WERI-Rb-1 (cell line): Measurements from ENCODE around the gene TRAF3.
A peak's percentile ranks its signal among the peaks of the same experiment; 100 is the strongest.

ENCODE experiments used
- DNase-seq: peaks from one replicate; pipeline ENCODE4 v3.0.0-alpha.2; 2020
- H3K27ac ChIP-seq: fragments of 250-450 bp; sonication (Bioruptor Pico); 2 replicates; pipeline ENCODE4 v1.5.1; 2020; ENCODE audit warnings: mild to moderate bottlenecking, moderate library complexity
- H3K27me3 ChIP-seq: fragments of 250-450 bp; sonication (Bioruptor Pico); 2 replicates; pipeline ENCODE4 v1.5.1; 2021; ENCODE audit warnings: mild to moderate bottlenecking, low read depth, moderate library complexity; ENCODE audit not compliant: insufficient read depth, severe bottlenecking
- H3K36me3 ChIP-seq: fragments of 250-450 bp; sonication (Bioruptor Pico); 2 replicates; pipeline ENCODE4 v1.5.1; 2020; ENCODE audit warnings: mild to moderate bottlenecking, moderate library complexity
- H3K4me3 ChIP-seq: 2 replicates; pipeline ENCODE4 v1.5.1; 2011; ENCODE audit warnings: low read depth, mild to moderate bottlenecking, control low read depth, low read length
- H3K9me3 ChIP-seq: fragments of 250-450 bp; sonication (Bioruptor Pico); 2 replicates; pipeline ENCODE4 v1.5.1; 2021; ENCODE audit warnings: mild to moderate bottlenecking, moderate library complexity; ENCODE audit not compliant: severe bottlenecking
- TF ChIP-seq, protein P1 (sequence below): IDR thresholded peaks from 2 replicates; pipeline ENCODE4 v1.5.1; 2011; ENCODE audit warnings: low read depth, mild to moderate bottlenecking, control low read depth, inconsistent platforms, low read length

TRAF3 gene, protein sequence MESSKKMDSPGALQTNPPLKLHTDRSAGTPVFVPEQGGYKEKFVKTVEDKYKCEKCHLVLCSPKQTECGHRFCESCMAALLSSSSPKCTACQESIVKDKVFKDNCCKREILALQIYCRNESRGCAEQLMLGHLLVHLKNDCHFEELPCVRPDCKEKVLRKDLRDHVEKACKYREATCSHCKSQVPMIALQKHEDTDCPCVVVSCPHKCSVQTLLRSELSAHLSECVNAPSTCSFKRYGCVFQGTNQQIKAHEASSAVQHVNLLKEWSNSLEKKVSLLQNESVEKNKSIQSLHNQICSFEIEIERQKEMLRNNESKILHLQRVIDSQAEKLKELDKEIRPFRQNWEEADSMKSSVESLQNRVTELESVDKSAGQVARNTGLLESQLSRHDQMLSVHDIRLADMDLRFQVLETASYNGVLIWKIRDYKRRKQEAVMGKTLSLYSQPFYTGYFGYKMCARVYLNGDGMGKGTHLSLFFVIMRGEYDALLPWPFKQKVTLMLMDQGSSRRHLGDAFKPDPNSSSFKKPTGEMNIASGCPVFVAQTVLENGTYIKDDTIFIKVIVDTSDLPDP

DNA sequence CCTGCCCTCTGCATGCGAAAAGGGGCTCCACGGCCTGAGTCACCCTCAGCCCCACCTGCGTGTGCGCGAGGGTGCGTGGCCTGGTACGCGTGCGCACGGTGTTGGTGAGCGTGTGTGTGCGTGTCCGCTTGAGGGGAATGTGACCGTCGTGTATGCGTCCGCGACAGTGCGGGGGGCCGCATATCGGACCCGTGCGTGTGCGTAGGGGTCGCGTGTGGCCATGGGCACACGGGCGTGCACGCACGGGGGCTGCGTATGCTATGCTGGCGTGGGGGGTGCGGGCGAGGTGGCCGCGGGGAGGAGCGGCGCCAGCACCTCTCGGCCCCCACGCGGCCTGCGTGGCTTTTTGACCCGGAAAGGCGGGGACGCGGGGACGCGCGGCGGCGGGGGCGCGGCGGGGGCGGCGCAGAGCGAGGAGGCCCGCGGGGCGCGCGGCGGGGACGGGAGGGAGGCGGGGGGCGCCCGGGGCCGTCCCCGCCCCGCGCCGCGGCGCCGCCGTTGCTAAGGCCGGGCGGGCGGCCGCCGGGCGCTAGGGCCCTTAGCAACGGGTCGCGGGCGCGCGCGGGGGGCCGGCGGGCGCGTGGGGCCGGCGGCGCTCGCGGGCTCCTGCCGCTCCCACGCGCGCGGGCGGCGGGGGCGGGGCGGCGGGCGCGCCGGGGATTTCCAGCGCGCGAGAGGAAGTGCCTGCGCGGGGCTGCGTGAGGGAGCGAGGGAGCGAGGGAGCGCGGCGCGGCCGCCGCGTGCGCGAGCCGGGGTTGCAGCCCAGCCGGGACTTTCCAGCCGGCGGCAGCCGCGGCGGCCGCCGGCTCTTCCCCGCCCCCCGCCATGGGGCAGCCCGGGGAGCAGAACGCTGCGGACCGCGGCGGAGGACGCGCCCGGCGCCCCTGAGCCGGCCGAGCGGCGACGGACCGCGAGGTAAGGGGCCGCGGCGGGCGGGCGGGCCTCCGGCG is at the start of gene TRAF3:
TSS of gene TRAF3 (plus strand) at position 689 of the 950 bp plus-strand sequence. CDS start 92,753 bp downstream, outside the sequence.
- H3K4me3 ChIP-seq: peak within 1 kb of the TSS; percentile 87
- peak within 1 kb of the TSS; percentile 48 for H3K27ac ChIP-seq
- H3K9me3 ChIP-seq: no peaks in the 10 kb centered on the region
- TF ChIP-seq, protein P1, sequence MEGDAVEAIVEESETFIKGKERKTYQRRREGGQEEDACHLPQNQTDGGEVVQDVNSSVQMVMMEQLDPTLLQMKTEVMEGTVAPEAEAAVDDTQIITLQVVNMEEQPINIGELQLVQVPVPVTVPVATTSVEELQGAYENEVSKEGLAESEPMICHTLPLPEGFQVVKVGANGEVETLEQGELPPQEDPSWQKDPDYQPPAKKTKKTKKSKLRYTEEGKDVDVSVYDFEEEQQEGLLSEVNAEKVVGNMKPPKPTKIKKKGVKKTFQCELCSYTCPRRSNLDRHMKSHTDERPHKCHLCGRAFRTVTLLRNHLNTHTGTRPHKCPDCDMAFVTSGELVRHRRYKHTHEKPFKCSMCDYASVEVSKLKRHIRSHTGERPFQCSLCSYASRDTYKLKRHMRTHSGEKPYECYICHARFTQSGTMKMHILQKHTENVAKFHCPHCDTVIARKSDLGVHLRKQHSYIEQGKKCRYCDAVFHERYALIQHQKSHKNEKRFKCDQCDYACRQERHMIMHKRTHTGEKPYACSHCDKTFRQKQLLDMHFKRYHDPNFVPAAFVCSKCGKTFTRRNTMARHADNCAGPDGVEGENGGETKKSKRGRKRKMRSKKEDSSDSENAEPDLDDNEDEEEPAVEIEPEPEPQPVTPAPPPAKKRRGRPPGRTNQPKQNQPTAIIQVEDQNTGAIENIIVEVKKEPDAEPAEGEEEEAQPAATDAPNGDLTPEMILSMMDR: no peak
- H3K27me3 ChIP-seq: no peaks in the 10 kb centered on the region
- H3K36me3 ChIP-seq: no peaks in the 10 kb centered on the region
- DNase-seq: peak; percentile 41

DNA sequence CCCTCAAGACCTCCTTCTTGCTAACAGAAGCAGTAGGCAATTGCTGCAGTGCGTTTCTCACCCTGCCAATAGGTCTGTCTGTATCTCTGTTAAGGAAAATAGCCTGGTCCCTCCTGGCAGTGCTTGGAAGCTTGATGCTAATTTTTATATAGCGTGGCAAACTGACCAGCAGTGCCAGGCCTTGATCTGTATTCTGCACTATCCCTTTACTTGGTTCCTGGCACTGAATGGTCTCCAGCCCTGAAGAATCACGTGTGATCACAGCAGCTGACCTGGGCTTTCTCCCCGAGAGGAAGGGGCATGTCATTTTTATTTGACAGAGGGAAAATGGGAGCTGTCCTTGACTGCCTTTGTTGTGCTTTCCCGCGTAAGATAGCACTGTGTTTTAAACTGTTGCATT is 48.7 kb upstream of the TRAF3 start:
- H3K27me3 ChIP-seq: no peaks in the 10 kb centered on the region
- no peak overlapping the region for H3K4me3 ChIP-seq
- TF ChIP-seq, protein P1: no peak
- H3K27ac ChIP-seq: no peak overlapping the region
- no peak for DNase-seq
- H3K36me3 ChIP-seq: peaks cover 30% of the 10 kb centered on the region
- H3K9me3 ChIP-seq: no peaks in the 10 kb centered on the region

DNA sequence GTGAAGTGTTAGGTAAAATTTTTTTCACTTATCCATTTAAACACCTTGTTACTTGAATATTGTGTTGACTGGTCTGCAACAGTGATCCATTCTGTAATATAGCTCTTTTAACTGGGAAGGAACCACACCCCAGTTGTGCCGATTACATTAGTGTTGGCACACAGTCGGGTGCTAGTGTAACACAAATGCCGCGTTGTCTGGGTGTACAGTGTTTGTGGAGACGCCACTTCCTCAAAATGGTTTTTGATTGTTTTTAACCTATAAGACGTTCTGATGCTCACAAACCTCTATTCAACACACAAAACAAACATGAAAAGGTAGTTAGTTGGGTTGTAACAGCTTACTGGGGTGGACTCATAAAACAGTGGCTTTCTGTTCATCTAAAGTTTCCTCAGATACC is 48.0 kb upstream of the TRAF3 start:
- Histone ChIP-seq H3K4me3 (no peak overlapping the region), H3K27ac (no peak overlapping the region), H3K9me3 (no peaks in the 10 kb centered on the region), H3K36me3 (peaks cover 26% of the 10 kb centered on the region), H3K27me3 (no peaks in the 10 kb centered on the region)
- TF ChIP-seq, protein P1: no peak
- DNase-seq: no peak

DNA sequence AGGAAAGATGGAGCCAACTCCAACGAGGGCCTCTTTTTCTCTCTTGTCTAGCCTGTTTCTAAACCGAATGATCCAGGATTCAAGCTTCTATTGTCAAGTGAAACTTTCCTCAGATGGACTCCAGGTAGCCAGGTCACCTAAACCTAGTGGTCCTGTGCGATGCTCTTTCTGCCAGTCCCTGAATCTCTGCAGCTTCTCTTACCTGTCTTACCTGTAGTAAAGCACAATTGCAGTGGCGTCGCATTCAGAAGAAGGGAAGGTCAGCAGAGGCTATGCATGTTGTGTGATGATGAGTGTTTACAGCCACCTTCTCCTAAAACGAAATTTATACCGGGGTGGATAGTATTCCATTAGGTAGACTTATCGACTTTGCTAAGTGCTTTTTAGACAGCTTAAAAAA is 47.4 kb upstream of the TRAF3 start:
- H3K27me3 ChIP-seq: no peaks in the 10 kb centered on the region
- TF ChIP-seq, protein P1: no peak
- H3K4me3 ChIP-seq: no peak overlapping the region
- H3K27ac ChIP-seq: no peak overlapping the region
- no peak for DNase-seq
- peaks cover 21% of the 10 kb centered on the region for H3K36me3 ChIP-seq
- no peaks in the 10 kb centered on the region for H3K9me3 ChIP-seq

DNA sequence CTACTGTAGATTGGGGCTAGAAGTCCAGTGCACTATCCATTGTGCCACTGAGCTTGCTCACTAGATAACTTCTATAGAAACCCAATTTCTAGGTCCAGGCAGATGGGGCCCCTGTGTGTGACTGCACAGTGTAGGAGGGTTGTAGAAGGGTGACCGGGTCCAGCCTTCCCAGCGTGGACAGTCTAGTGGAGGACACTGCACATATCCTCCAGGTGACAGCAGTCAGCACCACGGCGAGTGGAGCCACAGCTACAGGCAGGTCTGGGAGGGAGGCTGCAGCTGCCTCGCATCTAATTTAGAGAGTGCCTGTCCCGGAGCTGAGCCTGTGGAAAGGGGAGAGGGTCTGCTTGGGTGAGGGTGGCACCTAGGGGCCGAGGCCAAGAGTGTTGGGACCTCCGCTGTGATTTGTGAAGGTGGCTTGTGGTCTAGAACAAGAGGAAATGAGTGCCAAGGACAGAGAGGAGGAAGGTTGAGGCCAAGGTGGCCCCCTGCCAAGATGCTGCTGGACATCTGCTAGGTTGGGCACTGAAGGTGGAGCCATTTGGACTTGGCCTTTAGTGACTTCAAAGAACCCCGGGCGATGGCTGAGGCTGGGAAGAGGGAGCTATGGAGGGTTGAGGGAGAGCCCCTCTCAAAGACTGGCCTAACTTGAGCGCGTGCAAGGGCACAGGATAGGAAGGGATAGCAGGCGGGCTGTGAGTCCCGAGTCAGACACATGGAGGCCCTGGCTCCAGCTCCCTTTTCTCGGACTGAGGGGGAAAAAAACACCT is 46.0 kb upstream of the TRAF3 start:
- TF ChIP-seq, protein P1: no peak
- Histone ChIP-seq H3K27me3 (no peaks in the 10 kb centered on the region), H3K4me3 (no peak overlapping the region), H3K36me3 (peaks cover 10% of the 10 kb centered on the region), H3K9me3 (no peaks in the 10 kb centered on the region), H3K27ac (no peak overlapping the region)
- DNase-seq: no peak
